Effector CD8-positive, alpha-beta T cell (primary cell): ENCODE data around the gene MSH3.

Experiments
- DNase-seq: peaks from one replicate; lab custom pipeline; 2025; lab: John Stamatoyannopoulos, UW
- total RNA-seq, 4 experiments: gene quantifications; one replicate each; lab custom pipeline; 2026; lab: John Stamatoyannopoulos, UW

Gene MSH3
- total RNA-seq = 28.0 to 36.4 (median 32.6) reads per million in 4 experiments

GRCh38 chr5:80654391-80655230, at the start of gene MSH3, which contains the start of gene DHFR:
Gene MSH3 (plus strand): TSS chr5:80654652. CDS start chr5:80654728, 76 bp downstream.
Gene DHFR (minus strand): TSS chr5:80654983. CDS start chr5:80654489, 494 bp downstream.
- peak; percentile 82 for DNase-seq

GRCh38 chr5:80607343-80607742, 47.1 kb upstream of the MSH3 start:
- DNase-seq = no peak

GRCh38 chr5:80607832-80608231, 46.6 kb upstream of the MSH3 start:
- DNase-seq = no peak

- no peak for DNase-seq
These were observed 45.7 kb upstream of the MSH3 start for GRCh38 chr5:80608731-80609130.

- DNase-seq = no peak
These were observed 44.8 kb upstream of the MSH3 start for GRCh38 chr5:80609692-80610091.

GRCh38 chr5:80615266-80615914, 39.1 kb upstream of the MSH3 start:
- DNase-seq = no peak

GRCh38 chr5:80618438-80618837, 36.0 kb upstream of the MSH3 start:
- DNase-seq = no peak

GRCh38 chr5:80619086-80619485, 35.4 kb upstream of the MSH3 start:
- no peak for DNase-seq

GRCh38 chr5:80620211-80620610, 34.2 kb upstream of the MSH3 start:
- no peak for DNase-seq

GRCh38 chr5:80622756-80623155, 31.7 kb upstream of the MSH3 start:
- no peak for DNase-seq

- no peak for DNase-seq
These were observed 30.5 kb upstream of the MSH3 start for GRCh38 chr5:80623999-80624398.

GRCh38 chr5:80625230-80625629, 29.2 kb upstream of the MSH3 start:
- no peak for DNase-seq

GRCh38 chr5:80629281-80629680, 25.2 kb upstream of the MSH3 start:
- DNase-seq = no peak

- no peak for DNase-seq
These were observed 22.9 kb upstream of the MSH3 start for GRCh38 chr5:80631278-80632259.

- DNase-seq = no peak
These were observed 21.8 kb upstream of the MSH3 start for GRCh38 chr5:80632700-80633099.

- no peak for DNase-seq
These were observed 20.3 kb upstream of the MSH3 start for GRCh38 chr5:80634193-80634592.

GRCh38 chr5:80641353-80641752, 13.1 kb upstream of the MSH3 start:
- DNase-seq = no peak

- DNase-seq = no peak
These were observed 9.6 kb upstream of the MSH3 start for GRCh38 chr5:80644900-80645299.

- DNase-seq = no peak
These were observed 7.5 kb upstream of the MSH3 start for GRCh38 chr5:80646926-80647325.

GRCh38 chr5:80653502-80653901, 950 bp upstream of the MSH3 start:
- DNase-seq = no peak

- no peak for DNase-seq
These were observed 430 bp upstream of the MSH3 start for GRCh38 chr5:80654054-80654390.

GRCh38 chr5:80655231-80655774, 851 bp downstream of the MSH3 start:
- no peak for DNase-seq
